GM21825 (cell line): Measurements from ENCODE around the gene ESAM.
A peak's percentile ranks its signal among the peaks of the same experiment; 100 is the strongest.

Experiments
- ATAC-seq: cut with Tn5 transposase; IDR thresholded peaks from one replicate; pipeline ENCODE4 v1.9.1; 2021; ENCODE audit warnings: mild to moderate bottlenecking, moderate library complexity; ENCODE audit not compliant: unreplicated experiment

Gene ESAM

GRCh38 chr11:124762105-124762623 is at the start of gene ESAM:
ESAM (minus strand) TSS chr11:124762290; CDS start chr11:124762154, 136 bp downstream.
- peak; percentile 61 for ATAC-seq

GRCh38 chr11:124811399-124812125 is 49.5 kb upstream of the ESAM start:
- no peak for ATAC-seq

- no peak for ATAC-seq
Observed at GRCh38 chr11:124807660-124808270, 45.7 kb upstream of the ESAM start.

- ATAC-seq, result no peak
Observed at GRCh38 chr11:124807201-124807600, 45.1 kb upstream of the ESAM start.

- ATAC-seq, result no peak
Observed at GRCh38 chr11:124804884-124805283, 42.8 kb upstream of the ESAM start.

- ATAC-seq, result no peak
Observed at GRCh38 chr11:124801636-124802312, 39.7 kb upstream of the ESAM start.

GRCh38 chr11:124801014-124801413 is 38.9 kb upstream of the ESAM start:
- no peak for ATAC-seq

- peak; percentile 92 for ATAC-seq
Observed at GRCh38 chr11:124800226-124800929, 38.3 kb upstream of the ESAM start, which contains the start of gene MSANTD2. MSANTD2 (minus strand) TSS chr11:124800406; CDS start chr11:124800380, 26 bp downstream.

- peak; percentile 34 for ATAC-seq
Observed at GRCh38 chr11:124799348-124800225, 37.5 kb upstream of the ESAM start.

- ATAC-seq, result peak; percentile 23
Observed at GRCh38 chr11:124798991-124799347, 36.9 kb upstream of the ESAM start.

GRCh38 chr11:124796312-124796711 is 34.2 kb upstream of the ESAM start:
- ATAC-seq, result no peak

GRCh38 chr11:124793466-124794278 is 31.6 kb upstream of the ESAM start:
- ATAC-seq, result peak; percentile 53

- ATAC-seq, result peak; percentile 72
Observed at GRCh38 chr11:124791626-124792341, 29.7 kb upstream of the ESAM start.

GRCh38 chr11:124788521-124788920 is 26.4 kb upstream of the ESAM start:
- ATAC-seq, result no peak

- ATAC-seq, result no peak
Observed at GRCh38 chr11:124784051-124784450, 22.0 kb upstream of the ESAM start.

- no peak for ATAC-seq
Observed at GRCh38 chr11:124783002-124783401, 20.9 kb upstream of the ESAM start.

GRCh38 chr11:124779568-124779967 is 17.5 kb upstream of the ESAM start:
- ATAC-seq, result no peak

- no peak for ATAC-seq
Observed at GRCh38 chr11:124778281-124778680, 16.2 kb upstream of the ESAM start.
